UCSD-AML1 (cell line): ENCODE measurements around the gene ARF1.

Experiments used
- DNase-seq: peaks from one replicate; lab custom pipeline; 2025; ENCODE audit not compliant: unreplicated experiment; lab: John Stamatoyannopoulos, UW

ARF1 gene

DNA sequence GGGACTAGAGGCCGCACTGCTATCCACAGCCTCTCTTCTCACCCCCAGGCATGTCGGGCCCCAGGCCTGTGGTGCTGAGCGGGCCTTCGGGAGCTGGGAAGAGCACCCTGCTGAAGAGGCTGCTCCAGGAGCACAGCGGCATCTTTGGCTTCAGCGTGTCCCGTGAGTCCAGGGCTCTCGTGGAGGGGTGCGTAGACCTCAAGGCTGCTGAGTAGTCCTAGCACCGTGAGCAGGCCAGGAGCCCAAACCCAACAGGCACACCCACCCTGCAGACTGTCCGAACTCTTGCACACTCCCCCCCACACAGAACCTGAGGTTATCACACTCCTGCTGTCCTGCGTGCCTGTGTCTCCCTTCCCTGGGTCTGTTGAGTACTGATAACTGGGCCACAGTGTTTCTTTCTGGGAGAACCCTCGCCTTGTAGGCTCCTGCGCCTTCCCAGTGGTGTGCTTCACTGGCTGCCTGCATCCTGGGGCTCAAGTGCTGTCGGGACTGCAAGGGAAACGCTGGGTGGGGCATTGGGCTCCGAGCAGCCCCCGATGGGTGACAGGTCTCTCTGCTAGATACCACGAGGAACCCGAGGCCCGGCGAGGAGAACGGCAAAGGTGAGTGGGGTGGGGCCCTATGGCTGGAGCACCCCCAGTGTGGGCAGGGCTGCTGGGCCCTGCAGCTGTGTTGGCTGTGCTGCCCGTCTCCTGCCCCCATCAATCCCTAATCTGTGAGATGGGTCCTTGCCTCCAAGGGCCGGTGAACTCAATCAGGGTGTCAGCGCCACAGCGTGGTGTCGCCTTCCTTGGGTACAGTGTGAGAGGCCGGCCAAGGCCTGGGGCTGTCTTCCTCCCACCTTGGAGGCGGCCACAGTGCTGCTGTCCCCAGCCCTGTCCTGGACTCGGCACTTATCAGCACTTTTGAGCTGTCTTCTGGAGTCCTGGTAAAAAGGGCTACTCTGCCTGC is 63.2 kb downstream of the ARF1 start:
- DNase-seq, result no peak

DNA sequence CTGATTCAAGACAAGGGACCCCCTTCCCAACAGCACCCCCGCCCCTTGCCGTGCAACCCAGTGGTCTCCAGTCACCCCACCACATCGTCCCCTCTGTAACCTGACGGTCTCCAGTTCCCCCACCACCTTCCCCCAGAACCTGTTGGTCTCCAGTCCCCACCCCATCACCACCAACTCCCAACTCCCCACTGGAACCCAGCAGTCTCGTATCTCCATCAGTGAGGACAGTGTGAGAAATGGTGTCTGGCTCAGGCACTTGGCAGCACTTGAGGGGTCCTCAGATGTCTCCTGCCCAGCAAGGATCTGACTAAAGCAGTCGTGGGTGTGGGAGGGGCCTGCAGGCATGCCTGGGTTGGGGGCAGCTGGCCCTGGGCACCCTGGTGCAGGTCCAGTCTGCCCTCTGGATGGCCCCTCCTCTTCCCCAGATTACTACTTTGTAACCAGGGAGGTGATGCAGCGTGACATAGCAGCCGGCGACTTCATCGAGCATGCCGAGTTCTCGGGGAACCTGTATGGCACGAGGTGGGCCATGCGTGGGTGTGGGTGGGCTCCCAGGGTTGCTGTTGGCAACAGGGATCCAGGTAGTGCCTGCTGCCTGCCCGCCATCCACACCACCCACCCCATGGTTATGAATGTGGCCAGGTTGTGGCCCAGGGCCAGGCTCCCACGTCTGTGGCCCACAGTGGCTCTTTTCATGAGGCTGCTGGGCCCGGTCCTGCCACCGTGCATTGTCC is 64.1 kb downstream of the ARF1 start:
- no peak for DNase-seq

DNA sequence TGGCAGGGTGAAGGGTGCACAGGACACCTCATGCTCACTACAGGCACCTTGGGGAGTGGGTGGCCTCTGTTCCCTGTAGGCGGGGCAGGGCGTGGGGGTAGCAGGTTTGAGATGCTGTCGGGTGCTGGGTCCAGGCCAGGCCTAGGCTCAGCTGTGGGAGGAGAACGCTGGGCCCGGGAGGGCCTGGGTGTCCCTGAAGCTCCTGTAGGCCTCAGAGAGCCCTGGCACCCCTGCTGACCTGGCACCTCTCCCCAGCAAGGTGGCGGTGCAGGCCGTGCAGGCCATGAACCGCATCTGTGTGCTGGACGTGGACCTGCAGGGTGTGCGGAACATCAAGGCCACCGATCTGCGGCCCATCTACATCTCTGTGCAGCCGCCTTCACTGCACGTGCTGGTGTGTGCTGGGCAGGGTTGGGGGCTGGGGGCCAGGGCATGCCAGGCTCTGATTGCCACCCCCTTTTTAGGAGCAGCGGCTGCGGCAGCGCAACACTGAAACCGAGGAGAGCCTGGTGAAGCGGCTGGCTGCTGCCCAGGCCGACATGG is 64.7 kb downstream of the ARF1 start:
- DNase-seq, result no peak

DNA sequence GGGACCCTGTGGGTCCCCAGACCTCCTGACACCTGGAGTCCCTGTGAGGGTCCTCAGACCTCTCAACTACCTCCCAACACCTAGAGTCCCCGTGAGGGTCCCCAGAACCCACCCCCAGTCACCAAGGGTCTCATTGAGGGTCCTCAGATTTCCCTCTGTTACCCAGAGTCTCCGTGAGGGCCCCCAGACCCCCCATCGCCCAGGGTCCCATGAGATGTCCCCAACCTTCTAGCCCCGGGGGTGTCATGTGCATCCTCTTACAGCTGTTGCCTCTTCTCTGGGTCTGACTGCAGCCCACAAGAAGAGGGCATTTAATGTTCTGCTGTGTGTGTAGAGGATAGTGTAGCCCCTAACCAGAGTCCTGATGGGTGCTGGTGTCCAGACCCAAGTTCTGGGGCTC is 65.3 kb downstream of the ARF1 start:
- DNase-seq, result no peak

DNA sequence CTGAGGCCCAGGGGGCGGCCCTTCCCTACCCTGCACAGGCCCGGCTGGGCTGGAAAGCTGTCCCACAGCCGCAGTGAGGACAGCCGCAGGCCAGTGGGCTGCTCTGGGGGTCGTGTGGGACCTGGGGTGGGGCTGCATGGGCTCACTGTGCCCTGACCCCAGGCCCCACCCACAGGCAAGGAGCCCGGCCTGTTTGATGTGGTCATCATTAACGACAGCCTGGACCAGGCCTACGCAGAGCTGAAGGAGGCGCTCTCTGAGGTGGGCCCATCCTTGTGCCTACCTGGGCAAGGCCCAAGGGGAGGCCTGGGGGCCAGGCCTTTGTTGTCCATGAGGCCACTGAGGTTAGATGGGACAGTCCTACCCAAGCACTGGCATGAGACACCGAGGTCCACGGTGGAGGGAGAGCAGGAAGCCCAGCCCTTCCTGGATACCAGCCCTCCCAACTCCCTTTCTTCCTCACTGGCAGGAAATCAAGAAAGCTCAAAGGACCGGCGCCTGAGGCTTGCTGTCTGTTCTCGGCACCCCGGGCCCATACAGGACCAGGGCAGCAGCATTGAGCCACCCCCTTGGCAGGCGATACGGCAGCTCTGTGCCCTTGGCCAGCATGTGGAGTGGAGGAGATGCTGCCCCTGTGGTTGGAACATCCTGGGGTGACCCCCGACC is 65.8 kb downstream of the ARF1 start:
- DNase-seq, result no peak
